ENCODE measurements around the gene LRMDA. TPM values are rescaled to one million over a fixed set of nuclear protein-coding genes. Genes with fewer than 3 reads are reported as not detected.

The LRMDA gene
- total and polyA plus RNA-seq, 2 of the 4 experiments (the other 2 are of a cell fraction) = 0.07 TPM; not detected in 1

DNA sequence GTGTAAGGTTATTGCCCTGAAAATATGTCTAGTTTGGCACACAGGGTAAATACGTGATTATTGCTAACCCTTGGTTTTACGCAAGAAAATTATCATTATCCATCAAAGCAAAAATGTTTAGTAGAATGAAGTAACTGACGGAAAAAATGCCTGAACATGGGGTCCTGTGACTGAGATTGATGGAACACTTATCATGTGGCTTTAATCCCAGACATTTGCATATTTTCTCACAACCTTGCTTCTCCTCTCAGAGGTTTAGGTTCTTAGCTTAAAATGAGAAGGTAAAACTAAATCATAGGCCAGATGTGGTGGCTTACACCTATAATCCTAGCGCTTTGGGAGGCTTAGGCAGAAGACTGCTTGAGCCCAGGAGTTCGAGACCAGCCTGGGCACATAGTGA is 1010.7 kb downstream of the LRMDA start:
- Histone ChIP-seq H2AK9ac (replicated peaks; ENCODE audit: low read depth, low read length, poor library complexity) (no peak overlapping the region), H3K9me1 (ENCODE audit: insufficient read depth, low read length) (no peaks in the 10 kb centered on the region), H3K27ac (ENCODE audit: insufficient read depth, low read length) (no peak overlapping the region), H4K20me1 (ENCODE audit: insufficient read depth, low read length) (no peaks in the 10 kb centered on the region), H3K79me1 (ENCODE audit: low read depth in 1 of 2, low read length in 2 of 2) (no peaks in the 10 kb centered on the region), H3K18ac (ENCODE audit: low read depth, low read length) (no peak overlapping the region), H3K4me1 (ENCODE audit: control insufficient read depth, insufficient read depth, low read length) (peaks cover 4% of the 10 kb centered on the region; the same call in 1 of the 2 replicates), H3K4me3 (ENCODE audit: insufficient read depth, low read depth, low read length) (no peak overlapping the region), H2AFZ (replicated peaks; ENCODE audit: low read length, poor library complexity) (no peak overlapping the region), H4K5ac (ENCODE audit: low read depth, low read length) (no peak overlapping the region), H2AK5ac (ENCODE audit: low read depth, low read length) (no peak overlapping the region), H2BK5ac (ENCODE audit: low read depth, low read length, poor library complexity, severe bottlenecking) (no peak overlapping the region), H3K9ac (ENCODE audit: low read depth, low read length) (no peak overlapping the region), H2BK20ac (ENCODE audit: low read depth, low read length) (no peak overlapping the region), H4K91ac (ENCODE audit: insufficient read depth, low read depth, low read length) (no peak overlapping the region), H3K56ac (ENCODE audit: extremely low read depth, insufficient read depth, low read length) (no peak overlapping the region), H3K27me3 (ENCODE audit: control insufficient read depth, insufficient read depth, low read length) (no peaks in the 10 kb centered on the region; the same call in 1 of the 2 replicates), H2BK15ac (ENCODE audit: low read depth, low read length) (no peak overlapping the region), H4K8ac (ENCODE audit: low read depth in 2 of 2, low read length in 2 of 2) (no peak overlapping the region), H3K4me2 (ENCODE audit: low read depth, low read length) (no peak overlapping the region), H3K36me3 (ENCODE audit: control insufficient read depth, insufficient read depth, low read length) (no peaks in the 10 kb centered on the region), H2BK120ac (ENCODE audit: low read depth, low read length) (no peak overlapping the region), H3K9me3 (ENCODE audit: control insufficient read depth, insufficient read depth, low read length) (no peaks in the 10 kb centered on the region), H3K14ac (replicated peaks; ENCODE audit: low read depth, low read length) (no peak overlapping the region), H3K23ac (ENCODE audit: low read depth, low read length) (no peak overlapping the region), H3K4ac (ENCODE audit: low read depth, low read length) (no peak overlapping the region)
- ATAC-seq (ENCODE audit: low read depth) (no peak), DNase-seq (no peak)
- POLR2A ChIA-PET (ENCODE audit: unreplicated experiment) = no interaction called here
- no TSS peak for BruUV-seq (replicated peaks)
- TF ChIP-seq MAFK (IDR thresholded peaks at IDR 0.05; ENCODE audit: low read depth, low read length) (no peak), BHLHE40 (IDR thresholded peaks at IDR 0.05; ENCODE audit: low read depth, low read length) (no peak), RCOR1 (IDR thresholded peaks at IDR 0.05; ENCODE audit: insufficient replicate concordance, low read length) (no peak), MXI1 (IDR thresholded peaks at IDR 0.05; ENCODE audit: borderline replicate concordance, low read depth, low read length) (no peak), RAD21 (IDR thresholded peaks at IDR 0.05; ENCODE audit: low read length) (no peak), USF2 (IDR thresholded peaks at IDR 0.05; ENCODE audit: low read depth, low read length) (no peak), NFE2L2 (IDR thresholded peaks at IDR 0.05; ENCODE audit: low read depth, low read length) (no peak), FOS (IDR thresholded peaks at IDR 0.05; ENCODE audit: low read depth, low read length) (no peak), CEBPB (IDR thresholded peaks at IDR 0.05; ENCODE audit: low read depth, low read length) (no peak)
- in situ Hi-C loops (cut with MboI; ENCODE audit: low sequenced_read_pairs) = no loop called here
- CTCF ChIA-PET = no interaction called here
- intact Hi-C loops (cut with micrococcal nuclease) = no loop called here
- dilution Hi-C loops (cut with HindIII; ENCODE audit: low sequenced_read_pairs, unreplicated experiment) = no loop called here
- WGBS, 2 experiments (ENCODE audit: extremely low coverage in 2 of 2, insufficient read length in 1 of 2) = no CpG with 5 or more reads among the region's 5 CpGs

Measured in IMR-90 (cell line).